Measurements from ENCODE around the gene MXD3.
A peak's percentile ranks its signal among the peaks of the same experiment; 100 is the strongest.

Gene MXD3

GRCh38 chr5:177328545-177329231 is 17.0 kb upstream of the MXD3 start:
- Histone ChIP-seq H3K4me1 (ENCODE audit: insufficient read depth, insufficient read length) (no peaks in the 10 kb centered on the region), H3K27me3 (ENCODE audit: insufficient read depth, insufficient read length) (no peaks in the 10 kb centered on the region), H3K9me3 (ENCODE audit: insufficient read depth, low read length) (no peaks in the 10 kb centered on the region), H3K9ac (ENCODE audit: insufficient read length, low read depth) (no peak overlapping the region), H3K4me3 (ENCODE audit: insufficient read length, low read depth) (no peak overlapping the region), H3K36me3 (ENCODE audit: insufficient read depth, insufficient read length, low read length) (peaks cover 50% of the 10 kb centered on the region)
- no peak for TF ChIP-seq ZNF274 (IDR thresholded peaks at IDR 0.05; ENCODE audit: low read depth, low read length)
- no peak for TF ChIP-seq SUZ12 (IDR thresholded peaks at IDR 0.05; ENCODE audit: extremely low read depth, insufficient read depth, insufficient read length)
- no peak for TF ChIP-seq YY1 (IDR thresholded peaks at IDR 0.05; ENCODE audit: insufficient read depth, insufficient read length)
- no peak for DNase-seq (ENCODE audit: low read depth, low spot score)

- H3K36me3 ChIP-seq (ENCODE audit: insufficient read depth, insufficient read length, low read length), result peaks cover 42% of the 10 kb centered on the region
- no peak for TF ChIP-seq ZNF274 (IDR thresholded peaks at IDR 0.05; ENCODE audit: low read depth, low read length)
- no peak for TF ChIP-seq YY1 (IDR thresholded peaks at IDR 0.05; ENCODE audit: insufficient read depth, insufficient read length)
- TF ChIP-seq SUZ12 (IDR thresholded peaks at IDR 0.05; ENCODE audit: extremely low read depth, insufficient read depth, insufficient read length), result no peak
- no peak for DNase-seq (ENCODE audit: low read depth, low spot score)
- no peaks in the 10 kb centered on the region for H3K4me1 ChIP-seq (ENCODE audit: insufficient read depth, insufficient read length)
- H3K4me3 ChIP-seq (ENCODE audit: insufficient read length, low read depth), result no peak overlapping the region
- no peak overlapping the region for H3K9ac ChIP-seq (ENCODE audit: insufficient read length, low read depth)
- H3K9me3 ChIP-seq (ENCODE audit: insufficient read depth, low read length), result no peaks in the 10 kb centered on the region
- no peaks in the 10 kb centered on the region for H3K27me3 ChIP-seq (ENCODE audit: insufficient read depth, insufficient read length)
Observed at GRCh38 chr5:177327539-177328522, 16.1 kb upstream of the MXD3 start.

- no peak overlapping the region for H3K4me3 ChIP-seq (ENCODE audit: insufficient read length, low read depth)
- no peak overlapping the region for H3K9ac ChIP-seq (ENCODE audit: insufficient read length, low read depth)
- no peaks in the 10 kb centered on the region for H3K4me1 ChIP-seq (ENCODE audit: insufficient read depth, insufficient read length)
- DNase-seq (ENCODE audit: low read depth, low spot score), result no peak
- no peaks in the 10 kb centered on the region for H3K27me3 ChIP-seq (ENCODE audit: insufficient read depth, insufficient read length)
- peaks cover 25% of the 10 kb centered on the region for H3K36me3 ChIP-seq (ENCODE audit: insufficient read depth, insufficient read length, low read length)
- TF ChIP-seq ZNF274 (IDR thresholded peaks at IDR 0.05; ENCODE audit: low read depth, low read length), result no peak
- TF ChIP-seq SUZ12 (IDR thresholded peaks at IDR 0.05; ENCODE audit: extremely low read depth, insufficient read depth, insufficient read length), result no peak
- TF ChIP-seq YY1 (IDR thresholded peaks at IDR 0.05; ENCODE audit: insufficient read depth, insufficient read length), result no peak
- no peaks in the 10 kb centered on the region for H3K9me3 ChIP-seq (ENCODE audit: insufficient read depth, low read length)
Observed at GRCh38 chr5:177325868-177326381, 14.2 kb upstream of the MXD3 start.

GRCh38 chr5:177320879-177321278 is 9.2 kb upstream of the MXD3 start:
- no peak overlapping the region for H3K9ac ChIP-seq (ENCODE audit: insufficient read length, low read depth)
- H3K4me1 ChIP-seq (ENCODE audit: insufficient read depth, insufficient read length), result no peaks in the 10 kb centered on the region
- H3K9me3 ChIP-seq (ENCODE audit: insufficient read depth, low read length), result peaks cover 4% of the 10 kb centered on the region; the same call in 1 of the 2 replicates
- no peak overlapping the region for H3K4me3 ChIP-seq (ENCODE audit: insufficient read length, low read depth)
- H3K27me3 ChIP-seq (ENCODE audit: insufficient read depth, insufficient read length), result no peaks in the 10 kb centered on the region
- no peak for TF ChIP-seq SUZ12 (IDR thresholded peaks at IDR 0.05; ENCODE audit: extremely low read depth, insufficient read depth, insufficient read length)
- TF ChIP-seq ZNF274 (IDR thresholded peaks at IDR 0.05; ENCODE audit: low read depth, low read length), result no peak
- no peak for DNase-seq (ENCODE audit: low read depth, low spot score)
- H3K36me3 ChIP-seq (ENCODE audit: insufficient read depth, insufficient read length, low read length), result peaks cover 16% of the 10 kb centered on the region

GRCh38 chr5:177319913-177320588 is 8.4 kb upstream of the MXD3 start:
- DNase-seq (ENCODE audit: low read depth, low spot score), result no peak
- no peak overlapping the region for H3K9ac ChIP-seq (ENCODE audit: insufficient read length, low read depth)
- H3K4me1 ChIP-seq (ENCODE audit: insufficient read depth, insufficient read length), result no peaks in the 10 kb centered on the region
- H3K9me3 ChIP-seq (ENCODE audit: insufficient read depth, low read length), result peaks cover 4% of the 10 kb centered on the region; the same call in 1 of the 2 replicates
- peaks cover 16% of the 10 kb centered on the region for H3K36me3 ChIP-seq (ENCODE audit: insufficient read depth, insufficient read length, low read length)
- H3K4me3 ChIP-seq (ENCODE audit: insufficient read length, low read depth), result no peak overlapping the region
- no peak for TF ChIP-seq YY1 (IDR thresholded peaks at IDR 0.05; ENCODE audit: insufficient read depth, insufficient read length)
- no peak for TF ChIP-seq ZNF274 (IDR thresholded peaks at IDR 0.05; ENCODE audit: low read depth, low read length)
- TF ChIP-seq SUZ12 (IDR thresholded peaks at IDR 0.05; ENCODE audit: extremely low read depth, insufficient read depth, insufficient read length), result no peak
- no peaks in the 10 kb centered on the region for H3K27me3 ChIP-seq (ENCODE audit: insufficient read depth, insufficient read length)

GRCh38 chr5:177317959-177318377 is 6.3 kb upstream of the MXD3 start:
- peaks cover 4% of the 10 kb centered on the region; the same call in 1 of the 2 replicates for H3K9me3 ChIP-seq (ENCODE audit: insufficient read depth, low read length)
- no peak overlapping the region for H3K4me3 ChIP-seq (ENCODE audit: insufficient read length, low read depth)
- H3K27me3 ChIP-seq (ENCODE audit: insufficient read depth, insufficient read length), result no peaks in the 10 kb centered on the region
- TF ChIP-seq YY1 (IDR thresholded peaks at IDR 0.05; ENCODE audit: insufficient read depth, insufficient read length) (no peak), SUZ12 (IDR thresholded peaks at IDR 0.05; ENCODE audit: extremely low read depth, insufficient read depth, insufficient read length) (no peak), ZNF274 (IDR thresholded peaks at IDR 0.05; ENCODE audit: low read depth, low read length) (no peak)
- H3K36me3 ChIP-seq (ENCODE audit: insufficient read depth, insufficient read length, low read length), result peaks cover 10% of the 10 kb centered on the region
- no peaks in the 10 kb centered on the region for H3K4me1 ChIP-seq (ENCODE audit: insufficient read depth, insufficient read length)
- DNase-seq (ENCODE audit: low read depth, low spot score), result peak; percentile 50
- no peak overlapping the region for H3K9ac ChIP-seq (ENCODE audit: insufficient read length, low read depth)

Data from NT2/D1 (cell line).